HG02623 (cell line): Measurements from ENCODE around the gene CFAP58.

ENCODE experiments used
- ATAC-seq: cut with Tn5 transposase; IDR thresholded peaks from one replicate; pipeline ENCODE4 v1.9.1; 2021; ENCODE audit warnings: moderate library complexity; ENCODE audit not compliant: unreplicated experiment

The CFAP58 gene

GRCh38 chr10:104353325-104354048 lies at the start of gene CFAP58:
Gene CFAP58 (plus strand): TSS chr10:104353833. CDS start chr10:104353898, 65 bp downstream.
- peak; percentile 59 for ATAC-seq

DNA sequence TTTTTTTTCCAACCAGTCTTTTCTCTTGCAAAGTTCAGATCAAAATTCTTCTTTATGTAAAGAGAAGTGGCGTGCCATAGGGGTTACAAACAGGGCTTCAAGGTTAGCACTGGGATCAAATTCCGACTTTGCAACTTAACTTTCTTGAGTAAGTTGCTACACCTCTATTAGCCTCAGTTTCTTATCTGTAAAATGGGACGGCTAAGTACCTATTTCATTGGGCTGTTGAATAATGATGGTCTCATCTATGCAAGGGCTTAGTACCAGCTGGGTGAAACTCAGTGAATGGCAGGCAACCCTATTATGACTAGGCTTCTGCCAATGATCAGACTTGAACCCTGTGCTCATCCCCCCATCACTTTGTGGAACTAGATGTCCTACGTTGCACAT lies 49.3 kb upstream of the CFAP58 start:
- ATAC-seq: no peak

- ATAC-seq: no peak
Measured at GRCh38 chr10:104304927-104305326, 48.7 kb upstream of the CFAP58 start.

- ATAC-seq: no peak
Measured at GRCh38 chr10:104306897-104307296, 46.7 kb upstream of the CFAP58 start.

GRCh38 chr10:104307576-104308438 lies 45.8 kb upstream of the CFAP58 start:
- no peak for ATAC-seq

DNA sequence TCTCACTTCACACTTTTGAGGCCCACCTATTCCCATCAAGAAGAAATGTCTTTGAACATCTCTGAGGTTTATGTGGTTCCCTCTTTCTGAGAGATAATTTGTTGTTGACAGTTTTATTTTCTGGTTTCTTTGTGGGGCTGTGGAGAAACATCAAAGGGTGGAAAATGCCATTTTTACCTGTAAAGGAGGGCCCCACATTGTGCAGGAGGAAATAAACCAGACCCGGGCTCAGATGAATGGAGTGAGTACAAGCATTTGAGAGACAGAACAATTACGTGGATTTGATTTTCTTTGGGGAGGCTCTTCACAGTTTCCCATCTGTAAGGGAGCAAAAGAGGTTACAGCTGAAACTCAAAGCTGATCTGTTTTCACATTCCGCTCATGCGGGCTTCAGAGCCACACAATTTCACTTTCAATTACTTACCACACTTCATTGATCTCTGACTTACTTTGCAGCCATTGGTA lies 45.2 kb upstream of the CFAP58 start:
- peak; percentile 66 for ATAC-seq

- ATAC-seq: no peak
Measured at GRCh38 chr10:104309980-104310978, 43.4 kb upstream of the CFAP58 start.

DNA sequence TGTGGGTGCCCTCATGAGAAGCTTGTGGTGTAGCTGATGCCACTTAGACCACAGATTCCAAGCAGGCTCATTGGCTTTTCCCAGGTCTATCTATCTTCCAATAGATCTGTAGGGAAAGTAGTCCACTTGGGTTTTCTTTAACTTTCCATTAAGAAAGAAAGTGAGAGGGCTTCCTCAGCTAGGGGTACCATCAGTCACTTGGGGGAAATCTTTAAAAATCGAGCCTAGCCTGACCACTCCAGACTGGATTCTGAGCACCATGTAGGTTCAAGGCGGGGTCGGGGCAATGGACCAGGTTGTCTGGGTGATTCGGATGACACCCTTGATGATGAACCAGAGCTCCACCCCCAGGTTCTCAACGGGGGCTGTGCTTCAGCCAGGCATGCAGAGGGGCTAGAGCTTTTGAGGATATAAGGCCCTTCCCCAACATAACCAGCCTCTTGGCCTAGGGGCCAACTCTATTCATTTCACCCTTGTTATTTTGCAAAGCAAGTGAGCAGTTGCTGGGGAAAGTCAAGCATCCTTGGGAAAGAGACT lies 42.4 kb upstream of the CFAP58 start:
- no peak for ATAC-seq

GRCh38 chr10:104314591-104315485 lies 38.8 kb upstream of the CFAP58 start:
- ATAC-seq: no peak

DNA sequence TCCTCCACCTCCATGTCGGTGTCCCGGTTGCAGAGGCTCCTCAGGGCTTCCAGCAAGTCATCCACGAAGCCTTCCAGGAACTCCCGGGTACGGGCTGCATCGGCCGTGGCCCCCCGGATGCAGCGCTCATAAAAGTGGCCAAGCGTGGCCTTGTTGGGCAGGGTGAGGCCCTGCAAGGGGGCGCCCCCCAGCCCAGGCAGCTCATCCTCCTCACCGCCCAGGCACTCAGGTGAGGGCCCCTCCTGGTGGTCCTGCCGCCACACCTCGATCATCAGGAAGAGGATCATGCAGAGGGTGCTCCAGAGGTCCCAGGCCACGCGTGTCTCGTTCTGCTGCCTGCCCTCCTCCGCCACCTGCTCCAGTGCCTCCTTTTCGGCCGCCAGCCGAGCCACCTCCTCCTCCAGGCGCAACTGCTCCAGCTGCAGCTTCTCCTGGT lies 38.1 kb upstream of the CFAP58 start:
- no peak for ATAC-seq

DNA sequence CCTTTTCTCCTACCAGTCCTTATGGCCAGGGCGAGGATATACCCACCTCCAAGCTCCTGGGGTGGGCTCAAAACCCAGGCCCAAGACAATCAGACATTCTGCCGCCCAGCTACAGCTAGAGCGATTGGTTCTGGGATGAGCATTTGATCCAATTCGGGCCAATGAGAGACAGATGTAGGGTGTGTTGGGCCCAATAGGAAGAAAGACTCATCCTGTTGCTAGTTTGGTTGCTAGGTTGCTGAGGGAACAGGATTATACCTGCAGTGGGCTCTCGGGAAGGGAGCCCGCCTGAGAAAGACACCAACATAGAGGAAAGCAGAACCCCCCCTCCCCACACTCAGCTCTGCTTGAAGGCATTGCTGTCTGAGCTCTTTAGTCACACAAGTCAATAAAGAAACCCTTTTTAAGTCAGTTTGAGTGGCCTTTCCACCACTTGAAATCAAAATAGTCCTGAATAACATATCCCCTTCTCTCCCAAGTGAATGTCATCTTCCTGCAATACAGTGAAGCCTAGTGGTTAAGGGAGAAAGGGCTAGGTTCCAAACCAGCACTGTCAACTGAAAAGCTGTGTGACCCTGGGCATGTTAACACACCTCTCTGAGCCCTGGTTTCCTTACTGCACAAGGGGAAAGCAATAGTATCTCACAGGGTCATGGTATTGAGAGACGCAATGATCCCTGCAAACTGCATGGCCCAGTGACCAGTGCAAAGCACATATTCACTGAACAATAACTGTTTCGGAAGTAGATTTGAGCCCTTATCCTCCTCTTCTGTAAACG lies 37.1 kb upstream of the CFAP58 start:
- ATAC-seq: no peak

DNA sequence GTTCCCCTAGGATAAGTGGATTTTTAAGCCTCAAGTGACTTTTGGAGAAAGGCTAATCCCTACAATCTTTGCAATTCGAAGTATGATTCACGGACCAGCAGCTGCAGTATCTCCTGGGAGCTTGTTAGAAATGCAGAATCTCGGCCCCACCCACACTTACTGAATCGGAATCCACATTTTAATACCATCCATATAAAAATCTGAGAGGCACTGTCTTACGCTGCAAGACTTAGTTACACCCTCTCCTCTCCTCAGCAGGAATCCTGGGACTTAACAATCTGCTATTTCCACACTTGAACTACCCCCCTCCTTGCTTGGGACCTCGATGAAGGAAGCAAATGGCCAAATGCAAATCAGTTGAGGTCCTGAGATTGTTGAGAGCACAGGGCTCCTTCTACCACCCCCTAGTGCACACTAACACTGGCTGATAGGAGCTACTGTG lies 36.3 kb upstream of the CFAP58 start:
- ATAC-seq: no peak

DNA sequence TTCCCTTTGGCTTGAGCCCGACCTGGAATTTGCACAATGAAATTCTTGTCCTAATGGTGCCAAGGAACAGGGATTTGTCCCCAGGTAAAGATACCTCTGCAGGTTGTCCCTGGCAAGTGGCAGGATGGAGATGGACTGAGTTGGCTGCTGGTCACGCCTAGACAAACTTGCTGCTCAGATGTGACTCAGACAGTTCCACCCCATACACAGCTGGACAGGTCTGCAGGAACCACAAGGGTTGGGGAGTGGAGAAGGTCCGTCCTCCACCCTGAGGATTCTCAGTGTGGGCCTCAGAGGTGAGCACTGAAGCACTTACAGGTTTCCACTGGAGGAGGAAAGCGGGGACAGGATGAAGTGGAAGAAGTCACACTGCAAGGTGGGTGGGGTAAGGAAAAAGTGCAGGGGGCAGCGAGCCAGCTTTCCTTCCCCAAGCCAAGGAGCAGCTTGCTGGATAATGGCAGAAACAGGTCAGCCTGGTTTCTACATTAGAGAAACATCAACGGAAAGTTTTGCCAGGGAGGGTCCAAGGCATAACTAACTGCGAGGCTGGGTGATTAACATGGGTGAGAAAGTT lies 35.8 kb upstream of the CFAP58 start:
- no peak for ATAC-seq

DNA sequence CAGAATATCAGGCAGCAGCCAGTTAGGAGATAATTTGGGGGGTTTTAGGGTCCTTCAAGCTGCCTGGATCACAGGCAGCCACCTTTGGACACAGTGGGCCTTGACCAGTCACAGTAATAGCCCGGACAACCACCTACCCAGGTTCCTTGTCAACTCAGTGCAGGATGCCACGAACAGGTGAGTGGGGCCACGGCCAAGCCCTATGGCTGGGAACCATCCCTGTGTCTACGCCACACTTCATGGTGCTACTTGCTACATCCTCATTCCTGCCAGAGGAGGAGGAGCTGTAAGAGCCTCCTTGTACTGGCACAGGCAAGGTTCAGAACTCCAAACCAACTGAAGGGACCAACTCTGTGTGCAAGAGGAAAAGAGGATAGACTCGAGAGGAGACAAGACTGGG lies 35.3 kb upstream of the CFAP58 start:
- ATAC-seq: no peak

GRCh38 chr10:104318810-104319741 lies 34.6 kb upstream of the CFAP58 start:
- ATAC-seq: no peak

DNA sequence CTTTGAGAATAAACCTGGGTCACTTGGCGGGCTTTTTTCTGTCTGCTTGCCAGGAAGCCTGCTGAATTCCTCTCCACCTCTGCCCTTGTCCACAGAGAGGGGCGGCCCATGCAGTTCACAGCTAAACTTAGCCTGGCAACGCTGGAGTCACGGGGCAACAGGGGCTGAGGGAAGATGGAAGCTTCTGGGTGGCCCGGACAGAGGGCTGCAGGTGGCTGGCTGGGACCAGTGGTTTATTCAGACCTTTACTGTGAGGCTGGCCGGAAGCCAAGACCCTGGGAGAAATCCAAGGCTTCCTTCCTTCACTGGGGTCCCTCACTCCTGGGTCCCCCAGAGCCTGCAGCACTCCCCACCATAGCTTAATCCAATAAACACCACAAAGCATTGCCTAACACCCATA lies 32.4 kb upstream of the CFAP58 start:
- ATAC-seq: no peak

DNA sequence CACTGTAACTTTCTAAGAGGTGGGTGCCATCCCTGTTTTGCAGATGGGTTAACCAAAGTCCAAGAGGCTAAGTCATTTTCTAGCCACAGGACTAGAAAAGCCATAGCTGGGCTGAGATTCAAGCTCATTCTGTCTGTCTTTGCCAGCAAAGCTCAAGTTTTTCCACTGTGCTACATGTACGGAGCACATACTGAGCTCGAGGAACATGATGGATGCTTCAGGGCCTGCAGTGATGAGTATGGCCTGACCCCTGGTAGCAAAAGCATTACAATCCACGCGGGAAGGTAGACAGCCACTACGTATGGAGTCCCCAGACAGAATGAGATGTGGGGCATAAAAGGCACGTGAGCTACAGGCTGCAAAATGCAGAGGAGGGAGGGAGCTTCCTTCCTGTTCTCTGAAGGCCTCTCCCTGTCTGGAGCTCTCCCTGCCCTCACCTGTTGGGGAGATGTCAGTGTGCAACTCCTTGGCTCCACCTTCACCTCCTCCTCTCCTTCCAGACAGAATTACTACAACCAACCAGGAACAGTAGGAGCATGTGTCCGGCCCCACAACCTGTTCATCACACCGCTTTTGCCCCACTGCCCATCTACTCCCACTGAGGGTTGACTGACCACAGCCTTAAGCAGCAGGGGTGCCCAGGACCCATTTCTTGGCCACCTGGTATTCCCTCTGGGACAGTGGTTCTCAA lies 31.8 kb upstream of the CFAP58 start:
- no peak for ATAC-seq
